Coronary artery (tissue), 2 donors: ENCODE measurements around the gene CALR3.
A peak's percentile ranks its signal among the peaks of the same experiment; 100 is the strongest.

Experiments used
- DNase-seq: peaks from one replicate; pipeline ENCODE4 v3.0.0-alpha.2; 2017; ENCODE audit warnings: low spot score
- H3K27ac ChIP-seq, 2 donors: fragments of 200-600 bp; sonication (generic); one replicate each; pipeline ENCODE4 v1.5.1; 2016 to 2019
- H3K4me3 ChIP-seq: fragments of 200-600 bp; sonication (generic); 2 replicates; pipeline ENCODE4 v1.5.1; 2016; ENCODE audit warnings: mild to moderate bottlenecking, moderate library complexity
- CTCF ChIP-seq: fragments of 200-600 bp; sonication (generic); IDR thresholded peaks from one replicate; pipeline ENCODE4 v1.5.1; 2019; ENCODE audit warnings: antibody characterized with exemption

CALR3 gene

GRCh38 chr19:16458391-16459341, 37.3 kb downstream of the CALR3 start:
- Histone ChIP-seq H3K27ac (peak overlapping the region; percentile 43 to 81), H3K4me3 (no peak overlapping the region)
- no peak for DNase-seq
- TF ChIP-seq CTCF = no peak

DNA sequence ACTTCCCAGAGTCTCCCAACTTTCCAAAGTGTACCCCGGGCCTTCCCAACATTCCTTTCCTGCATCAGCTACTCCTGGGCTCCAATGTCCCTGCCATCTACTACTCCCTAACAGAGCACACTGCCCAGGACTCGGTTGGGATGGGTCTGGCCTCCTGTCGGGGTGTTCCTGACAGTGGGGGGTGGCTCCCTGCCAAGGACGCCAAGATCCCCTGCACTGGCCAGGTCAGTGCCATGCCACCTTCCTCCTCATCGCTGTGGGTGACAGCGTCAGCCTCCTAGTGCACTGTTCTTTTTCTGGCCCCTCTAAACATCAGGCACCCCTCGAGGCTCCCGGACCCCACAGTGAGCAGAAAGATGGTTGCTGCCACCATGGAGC, 38.0 kb downstream of the CALR3 start:
- no peak for DNase-seq
- no peak for TF ChIP-seq CTCF
- Histone ChIP-seq H3K4me3 (peak overlapping the region; percentile 55), H3K27ac (peak overlapping the region; percentile 43 to 81)

GRCh38 chr19:16457195-16457953, 38.6 kb downstream of the CALR3 start:
- peak overlapping the region; percentile 55 for H3K4me3 ChIP-seq
- peak overlapping the region; percentile 43 to 81 for H3K27ac ChIP-seq
- TF ChIP-seq CTCF = no peak
- no peak for DNase-seq

DNA sequence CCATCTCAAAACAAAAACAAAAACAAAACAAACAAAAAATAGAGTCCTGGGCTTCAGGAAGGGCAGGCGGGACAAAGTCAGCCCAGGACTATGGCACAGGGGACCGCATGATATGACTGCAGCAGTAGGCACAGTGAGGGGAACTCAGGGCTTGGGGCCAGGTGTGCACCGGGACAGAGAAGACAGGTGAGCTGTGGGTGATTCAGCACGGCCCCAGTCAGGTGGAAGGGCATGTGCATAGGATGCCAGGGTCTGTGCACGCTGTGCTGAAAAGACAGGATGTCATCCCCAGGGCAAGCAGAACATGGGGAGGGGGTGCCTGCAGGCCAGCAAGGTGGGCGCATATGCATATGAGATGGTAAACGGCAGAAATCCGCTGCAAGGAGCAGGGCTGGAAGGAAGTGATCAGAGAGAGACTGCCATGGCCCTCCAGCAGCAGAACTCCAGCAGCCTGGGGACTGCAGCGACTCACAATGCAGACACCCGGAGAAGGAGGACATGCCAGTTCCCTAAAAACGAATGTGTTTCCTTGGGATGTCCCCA, 39.2 kb downstream of the CALR3 start:
- no peak for DNase-seq
- TF ChIP-seq CTCF = no peak
- H3K27ac ChIP-seq = peak overlapping the region; percentile 43 to 81
- H3K4me3 ChIP-seq = peak overlapping the region; percentile 55

DNA sequence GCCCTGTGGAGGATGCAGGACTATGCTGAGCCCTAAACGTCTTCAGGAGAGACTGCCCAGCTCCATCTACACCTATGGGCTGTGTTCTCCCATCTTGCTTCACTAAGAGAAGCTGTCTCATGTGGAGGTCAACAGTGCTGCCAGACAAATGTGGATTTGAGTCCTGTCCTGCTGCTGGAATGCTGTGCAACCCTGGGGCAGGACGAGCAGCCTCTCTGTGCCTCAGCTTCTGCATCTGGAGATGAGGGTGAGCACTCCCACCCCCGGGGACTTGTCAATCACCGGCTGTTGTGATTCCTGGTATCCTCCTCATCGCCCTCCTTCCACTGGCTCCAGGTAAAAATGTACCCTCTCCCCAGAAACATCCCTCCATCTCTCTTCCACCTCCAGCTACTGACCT, 40.5 kb downstream of the CALR3 start:
- DNase-seq = no peak
- Histone ChIP-seq H3K4me3 (no peak overlapping the region), H3K27ac (no peak overlapping the region)

DNA sequence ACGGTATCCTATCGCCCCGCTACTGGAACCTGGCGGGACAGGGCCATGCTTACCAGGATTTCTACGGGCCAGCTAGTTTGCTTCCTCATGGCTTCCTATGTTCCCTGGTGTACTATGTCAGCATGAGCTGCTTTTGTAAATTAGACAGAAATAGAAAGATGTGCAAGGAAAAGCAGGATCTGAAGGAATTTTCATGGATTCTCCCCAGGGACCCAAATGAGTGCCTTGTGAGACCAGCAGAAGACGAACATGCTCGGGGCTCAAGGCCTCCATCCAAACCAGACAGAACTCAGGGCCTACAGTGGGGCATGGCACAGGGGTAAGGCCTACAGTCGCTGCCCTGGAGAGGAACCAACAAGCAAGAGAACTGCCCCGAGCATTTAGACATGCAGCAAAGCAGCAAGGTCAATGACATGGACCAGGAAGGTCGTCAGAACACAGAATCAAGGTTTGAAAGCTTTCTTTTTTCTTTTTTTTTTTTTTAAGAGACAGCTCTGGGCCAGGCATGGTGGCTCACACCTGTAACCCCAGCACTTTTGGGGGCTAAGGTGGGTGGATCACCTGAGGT, 41.5 kb downstream of the CALR3 start:
- H3K27ac ChIP-seq = peak overlapping the region in 1 of 2 donors; percentile 63
- no peak for DNase-seq

More for the DNA sequence above, 40.5 kb downstream of the CALR3 start:
- TF ChIP-seq CTCF = no peak

More for the DNA sequence above, 41.5 kb downstream of the CALR3 start:
- no peak for TF ChIP-seq CTCF
- H3K4me3 ChIP-seq = no peak overlapping the region
